Measurements from ENCODE around the gene RAPGEF4.
A peak's percentile ranks its signal among the peaks of the same experiment; 100 is the strongest.

Gene RAPGEF4

DNA sequence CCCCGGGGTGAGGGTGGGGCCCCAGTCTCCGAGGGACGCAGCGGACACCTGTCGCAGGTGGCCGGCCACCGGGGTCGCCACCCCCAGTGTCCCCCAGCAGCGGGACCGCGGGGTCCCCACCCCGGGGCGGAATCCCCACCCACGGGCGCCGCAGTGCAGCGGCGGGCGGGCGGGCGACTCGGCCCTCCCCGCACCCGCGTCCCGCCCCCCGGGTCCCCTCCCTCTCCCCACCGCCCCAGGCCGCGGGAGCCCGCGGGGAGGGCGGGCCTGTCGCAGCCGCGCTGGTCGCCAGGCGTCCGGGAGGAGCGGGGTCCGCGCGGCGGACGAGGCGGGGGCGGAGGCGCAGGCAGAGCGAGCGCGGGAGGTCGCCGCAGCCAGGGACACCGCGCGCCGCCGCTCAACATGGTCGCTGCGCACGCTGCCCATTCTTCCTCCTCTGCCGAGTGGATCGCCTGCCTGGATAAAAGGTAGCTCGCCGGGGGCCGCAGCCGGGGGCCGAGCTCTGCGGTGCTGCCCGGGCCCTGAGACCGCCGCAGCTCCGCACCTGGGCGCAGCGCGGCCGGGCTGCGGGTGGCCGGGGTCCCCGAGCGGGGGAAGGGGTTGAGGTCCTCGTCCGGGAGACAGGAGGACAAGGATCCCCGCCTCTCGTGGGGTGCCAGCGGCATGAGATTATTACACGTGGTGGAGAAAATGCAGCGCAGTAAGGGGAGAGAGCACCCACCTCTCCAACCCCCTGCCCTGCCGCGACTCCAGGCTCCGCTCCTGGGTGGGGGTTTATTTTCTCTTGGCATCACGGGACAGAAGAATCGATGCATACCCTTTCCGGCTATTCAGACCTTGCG is at the start of gene RAPGEF4:
Gene RAPGEF4 (plus strand): TSS at position 264 of the 842 bp plus-strand sequence. CDS start 139 bp downstream, at position 403.
- peak in 1 of 2 donors; percentile 3 for DNase-seq (ENCODE audit: low read depth in 2 of 2)

DNA sequence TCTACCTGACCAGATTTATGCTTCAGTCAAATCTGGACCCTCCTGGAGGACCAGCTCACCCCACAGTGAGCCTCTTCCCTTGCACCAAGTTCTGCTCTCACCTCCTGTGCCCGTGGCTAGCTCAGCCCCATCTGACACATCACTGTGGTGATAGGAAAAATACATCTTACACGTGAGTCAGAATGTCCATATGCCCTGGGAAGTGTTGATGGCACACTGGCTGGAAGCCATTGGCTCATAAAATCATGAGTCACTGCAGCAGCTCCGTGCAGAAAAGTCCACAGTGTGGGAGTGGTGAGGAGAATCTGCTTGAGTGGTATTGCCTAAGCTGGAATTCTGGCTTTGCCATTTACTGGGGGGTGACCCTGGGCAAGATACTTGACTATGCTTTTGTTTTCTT is 42.6 kb upstream of the RAPGEF4 start:
- DNase-seq (ENCODE audit: low read depth in 2 of 2), result peak; percentile 17 to 18

DNA sequence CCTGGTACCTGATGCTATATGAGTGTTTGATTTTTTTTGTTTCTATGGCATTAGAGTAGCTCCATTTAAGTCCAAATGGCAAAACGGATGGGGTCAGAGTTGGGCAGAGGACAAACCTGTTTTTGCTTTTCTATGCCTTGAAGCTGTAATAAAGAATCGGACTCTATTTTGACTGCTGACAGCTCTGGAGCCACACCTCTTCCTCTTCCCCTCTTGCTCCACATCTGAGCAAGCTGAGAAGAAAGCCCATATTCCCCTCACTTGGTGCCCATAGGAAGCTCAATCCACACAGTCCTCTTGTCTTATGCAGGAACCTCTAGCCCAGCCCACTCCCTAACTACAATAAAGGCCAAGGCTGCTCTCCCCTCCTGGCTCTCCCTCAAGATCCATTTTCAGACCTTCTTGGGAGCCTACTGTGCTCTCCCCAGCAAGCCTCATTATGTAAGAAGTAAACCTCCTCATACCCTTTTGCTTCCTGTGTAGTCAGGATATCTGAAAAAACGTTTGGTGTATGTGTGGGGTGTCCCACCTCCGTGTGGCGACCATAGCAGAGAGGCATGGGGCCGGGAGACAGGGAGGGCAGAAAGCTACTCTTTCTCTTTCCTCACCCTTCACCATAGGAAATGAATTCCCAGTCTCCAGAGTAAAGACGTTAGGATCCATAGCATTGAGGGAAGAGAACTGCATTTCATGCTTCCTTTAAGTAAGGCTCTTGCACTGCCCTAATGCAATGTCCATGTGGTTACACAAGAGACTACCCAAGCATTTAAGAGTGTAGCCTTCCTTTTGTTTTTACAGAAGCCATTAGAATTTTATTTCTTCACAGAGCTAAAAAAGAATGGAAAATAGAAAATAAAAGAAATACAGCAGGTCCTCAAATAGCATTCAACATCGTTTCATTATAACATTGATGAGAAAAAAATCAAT is 41.9 kb upstream of the RAPGEF4 start:
- no peak for DNase-seq (ENCODE audit: low read depth in 2 of 2)

DNA sequence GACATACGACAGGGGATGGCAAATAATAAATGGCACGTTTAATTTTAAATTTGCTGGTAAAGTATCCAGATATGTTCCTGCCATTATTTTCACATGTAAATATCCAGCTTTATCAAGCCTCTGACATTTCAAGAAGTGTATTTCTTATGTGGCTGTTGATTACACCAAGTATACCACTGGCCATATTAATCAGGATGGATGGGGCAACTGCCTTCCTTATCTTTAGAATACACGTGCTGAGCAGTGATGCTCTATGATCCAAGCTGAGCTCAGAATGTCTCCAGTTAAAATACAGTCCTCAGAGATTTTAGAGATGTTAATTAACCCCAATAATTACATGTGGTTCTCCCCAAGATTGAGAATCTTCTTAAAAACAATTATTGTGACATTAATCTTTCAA is 38.3 kb upstream of the RAPGEF4 start:
- DNase-seq (ENCODE audit: low read depth in 2 of 2), result no peak

DNA sequence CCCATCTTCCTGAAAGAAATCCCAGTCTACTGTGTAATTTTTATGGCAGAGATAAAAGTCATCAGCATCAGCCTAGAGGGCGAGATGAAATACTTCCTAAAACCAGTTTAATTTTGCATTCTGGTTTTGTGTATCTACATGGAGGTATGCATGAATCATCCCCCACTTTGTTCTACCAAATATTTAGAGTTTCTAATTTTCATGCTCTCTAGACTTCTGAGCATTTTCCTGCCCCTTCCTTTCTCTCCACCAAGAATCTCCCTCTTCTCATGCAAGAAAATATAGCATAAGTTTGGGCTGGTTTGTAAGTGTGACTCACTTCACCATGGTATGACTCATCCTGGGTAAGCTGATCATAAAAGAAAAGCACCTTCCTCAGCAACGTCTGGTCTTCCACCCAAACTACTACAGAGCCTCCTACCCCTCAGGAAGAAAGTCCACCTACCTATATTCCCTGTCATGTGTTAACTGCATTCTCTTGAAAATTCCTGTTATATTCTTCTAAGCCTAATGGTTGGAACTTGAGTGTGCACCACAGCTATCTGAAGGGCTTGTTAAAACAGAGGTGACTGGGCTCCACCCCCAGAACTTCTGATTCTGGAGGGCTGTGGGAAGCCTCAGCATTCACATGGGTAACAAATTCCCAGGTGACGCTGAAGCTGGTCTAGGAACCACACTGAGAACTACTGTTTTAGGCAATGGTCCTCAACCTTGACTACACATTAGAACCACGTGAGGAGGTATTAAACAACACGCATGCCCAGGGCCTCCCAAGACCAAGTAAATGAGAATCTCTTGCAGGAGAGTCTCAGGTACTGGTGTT is 37.4 kb upstream of the RAPGEF4 start:
- DNase-seq (ENCODE audit: low read depth in 2 of 2), result no peak

DNA sequence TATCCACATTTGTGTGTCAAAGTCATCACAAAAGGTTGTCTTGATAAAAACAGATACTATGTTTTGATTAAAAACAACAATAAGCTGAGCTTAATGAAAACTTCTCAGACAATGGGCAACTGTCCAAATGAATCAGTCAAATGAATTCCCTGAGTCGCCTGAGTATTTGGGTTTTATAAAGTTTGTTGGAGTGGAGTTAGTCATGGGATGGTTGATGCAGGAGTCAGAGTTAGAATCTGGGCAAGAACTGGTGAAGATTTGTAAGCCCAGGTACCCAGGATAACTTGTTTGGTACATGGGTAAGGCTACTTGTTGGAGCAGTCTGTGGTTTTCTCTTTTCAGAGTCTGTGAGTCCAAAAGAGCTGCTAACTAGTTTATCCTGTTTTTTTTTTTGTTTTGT is 34.4 kb upstream of the RAPGEF4 start:
- no peak for DNase-seq (ENCODE audit: low read depth in 2 of 2)

DNA sequence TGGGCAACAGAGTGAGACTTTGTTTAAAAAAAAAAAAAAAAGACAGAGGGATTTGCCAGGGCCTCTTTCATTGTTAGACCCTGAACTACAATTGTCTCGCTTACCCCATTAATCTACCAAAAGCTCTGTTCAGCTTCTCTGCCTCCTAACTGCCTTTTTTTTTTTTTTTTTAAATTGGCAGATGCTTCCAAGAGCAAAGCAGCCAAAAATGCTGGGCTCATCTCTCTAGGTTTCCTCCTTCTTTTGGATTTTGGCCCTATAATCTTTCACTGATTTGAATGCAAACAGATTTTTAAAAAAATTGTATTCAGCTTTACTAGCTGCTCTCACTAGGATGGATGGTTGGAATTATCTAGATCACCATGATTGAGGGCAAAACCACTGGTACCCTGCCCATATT is 33.2 kb upstream of the RAPGEF4 start:
- no peak for DNase-seq (ENCODE audit: low read depth in 2 of 2)

DNA sequence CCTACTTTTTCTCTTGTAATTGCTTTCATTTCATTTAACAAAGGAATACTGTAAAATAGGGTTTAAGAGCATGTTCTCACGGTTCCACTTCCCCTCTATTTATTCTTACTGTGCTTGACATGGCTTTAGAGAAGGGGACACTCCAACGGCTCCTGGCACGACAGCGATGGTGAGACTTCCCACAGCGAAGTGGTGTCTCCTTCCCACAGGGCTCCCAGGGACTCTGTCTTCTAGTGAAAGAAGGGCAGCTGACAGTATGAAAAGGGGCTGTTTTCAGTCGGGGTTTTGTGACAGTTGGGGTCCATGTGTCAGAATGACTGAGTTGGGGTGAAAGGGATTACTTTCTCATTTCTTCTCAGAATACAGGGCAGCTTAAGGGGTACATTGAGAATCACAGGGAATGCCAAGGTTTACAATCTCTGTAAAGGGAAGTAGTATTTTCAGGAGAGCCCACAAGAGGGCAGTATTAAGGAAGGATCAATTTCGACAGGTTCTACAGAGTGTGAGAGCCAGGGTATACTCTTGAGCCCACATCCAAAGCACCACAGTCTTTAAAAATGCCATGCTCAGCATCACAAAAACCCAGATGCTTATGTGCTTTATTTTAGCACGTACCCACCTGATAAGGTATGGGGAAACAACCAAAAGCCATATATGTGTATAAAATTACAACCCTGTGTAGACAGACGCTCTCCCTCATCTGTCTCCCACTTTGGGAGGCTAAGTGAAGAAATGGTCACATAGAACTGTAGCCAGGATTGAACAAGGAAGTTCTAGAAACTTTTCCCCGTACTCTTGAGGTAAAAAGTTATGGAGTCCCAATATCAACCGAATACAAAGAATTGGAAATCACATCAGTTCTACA is 31.3 kb upstream of the RAPGEF4 start:
- no peak for DNase-seq (ENCODE audit: low read depth in 2 of 2)

DNA sequence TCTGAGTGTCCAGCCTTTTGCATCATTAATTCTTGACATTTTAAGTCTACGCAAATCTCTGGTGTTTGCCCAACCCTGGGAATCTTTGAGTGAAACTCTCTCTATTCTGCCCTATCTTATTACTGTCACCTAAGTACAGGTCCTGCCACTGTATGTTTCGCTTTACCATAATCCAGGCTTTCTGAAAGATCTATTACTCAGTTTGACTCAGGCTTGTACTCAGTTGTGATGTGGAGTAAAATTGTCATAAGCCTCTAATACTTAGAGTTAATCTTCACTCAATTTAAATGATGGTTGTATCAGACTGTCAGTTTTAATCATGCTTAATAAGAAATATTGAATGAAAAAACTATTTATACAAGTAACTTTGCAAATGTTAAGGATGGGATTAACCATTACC is 30.3 kb upstream of the RAPGEF4 start:
- no peak for DNase-seq (ENCODE audit: low read depth in 2 of 2)

DNA sequence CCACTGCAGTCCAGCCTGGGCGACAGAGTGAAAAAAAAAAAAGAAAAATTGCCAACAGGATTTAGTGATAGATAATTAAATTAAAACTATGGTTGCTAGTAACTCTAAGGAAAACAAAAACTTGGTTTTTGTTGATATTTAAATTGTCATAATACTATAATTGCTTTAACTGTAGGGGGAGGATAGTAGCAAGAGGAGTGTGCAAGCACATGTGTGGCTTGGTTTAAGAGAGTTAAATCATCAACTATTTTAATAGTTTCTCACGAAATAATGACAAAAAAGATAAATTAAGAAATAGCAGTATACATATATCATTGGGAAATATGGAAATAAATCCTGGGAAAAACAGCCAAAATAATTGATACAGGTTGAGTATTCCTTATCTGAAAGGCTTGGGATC is 27.4 kb upstream of the RAPGEF4 start:
- DNase-seq (ENCODE audit: low read depth in 2 of 2), result no peak

DNA sequence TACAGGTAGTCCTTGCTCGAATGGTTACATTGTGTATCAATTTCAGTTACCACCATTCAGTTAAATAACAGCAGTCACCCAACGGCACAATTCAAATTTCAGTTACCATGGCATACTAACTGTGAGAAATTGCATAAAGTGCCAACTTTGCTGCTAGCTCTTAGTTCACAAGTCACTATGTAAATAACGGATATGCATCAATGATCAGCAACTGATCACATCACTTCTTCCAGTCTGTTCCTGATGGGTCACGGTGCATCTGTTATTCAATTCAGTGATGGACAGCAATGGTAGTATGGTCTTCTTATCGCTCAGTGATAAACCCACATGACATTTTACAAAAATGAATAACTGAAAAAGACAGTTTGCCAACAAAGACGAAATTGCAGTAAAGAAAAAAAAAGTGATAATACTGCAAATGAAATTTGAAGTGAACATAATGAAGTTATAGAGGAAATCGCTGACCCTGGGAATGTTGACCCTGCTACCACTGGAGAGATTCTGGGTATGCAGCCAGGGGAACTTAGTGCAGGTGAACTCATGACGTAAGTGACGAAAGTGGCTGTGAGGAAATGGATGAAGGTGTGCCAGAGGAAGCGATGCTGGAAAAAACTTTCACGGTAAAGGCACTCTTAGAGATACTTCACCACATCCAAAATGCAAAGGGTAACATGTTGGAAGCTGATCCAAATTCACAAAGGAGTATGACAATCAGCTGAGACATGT is 25.9 kb upstream of the RAPGEF4 start:
- DNase-seq (ENCODE audit: low read depth in 2 of 2), result no peak

DNA sequence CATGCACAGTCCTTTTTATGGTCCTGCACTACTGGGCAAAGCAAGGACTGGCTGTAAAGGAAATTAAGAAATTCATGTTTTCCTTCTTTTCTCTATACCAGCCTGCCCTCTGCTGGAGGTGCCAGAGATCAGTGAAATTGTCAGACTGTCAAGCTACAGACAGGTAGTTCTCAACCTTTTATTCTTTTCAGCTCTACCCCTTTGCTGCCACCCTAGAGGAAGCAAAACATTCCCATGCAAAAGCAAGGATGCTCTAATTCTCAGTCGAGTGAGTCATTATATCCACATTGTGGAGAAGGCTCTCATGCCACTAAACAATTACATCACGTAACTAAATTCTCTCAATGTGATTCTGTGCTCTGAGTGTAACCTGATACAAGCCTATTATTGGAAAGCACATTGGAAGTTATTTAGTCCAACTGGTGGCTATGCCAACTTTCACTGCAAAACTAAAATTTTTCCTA is 25.0 kb upstream of the RAPGEF4 start:
- DNase-seq (ENCODE audit: low read depth in 2 of 2), result peak; percentile 34 to 35

DNA sequence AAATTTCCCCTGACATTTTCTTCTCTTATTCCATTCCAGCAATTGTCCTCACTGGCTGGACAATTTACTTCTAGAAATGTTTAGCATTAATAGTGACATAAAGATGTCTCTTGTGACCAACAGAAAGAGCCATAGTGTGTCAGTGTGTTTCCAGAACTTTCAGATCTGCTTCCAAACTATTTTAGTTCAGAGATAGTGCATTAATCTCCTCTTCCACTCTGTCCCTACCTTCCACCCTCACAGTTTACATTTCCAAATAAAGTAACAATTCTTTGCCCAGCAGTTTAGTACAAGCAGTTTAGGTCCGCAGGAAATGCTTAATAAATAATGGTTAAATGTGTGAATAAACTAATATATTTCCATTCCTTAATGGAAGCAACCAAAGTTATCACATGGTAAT is 24.5 kb upstream of the RAPGEF4 start:
- DNase-seq (ENCODE audit: low read depth in 2 of 2), result no peak

DNA sequence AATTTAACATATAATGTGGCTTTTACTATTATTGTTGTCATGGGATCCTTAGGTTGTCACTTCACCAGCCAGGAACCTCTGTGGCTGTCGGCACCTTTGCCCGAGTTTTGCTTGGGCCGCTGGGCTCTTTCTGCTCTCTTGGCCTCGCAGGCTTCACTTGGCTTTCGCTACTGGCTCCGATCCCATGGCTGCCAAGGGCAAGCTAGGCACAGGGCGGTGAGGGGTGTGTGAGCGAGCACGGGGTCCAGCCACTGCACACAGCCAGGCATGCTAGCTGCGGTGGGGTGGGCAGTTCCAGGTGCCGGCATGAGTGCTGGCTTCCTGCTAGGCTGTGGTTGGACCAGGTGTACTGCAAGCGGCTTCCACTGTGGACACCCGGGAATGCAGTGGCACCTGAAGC is 23.4 kb upstream of the RAPGEF4 start:
- no peak for DNase-seq (ENCODE audit: low read depth in 2 of 2)

DNA sequence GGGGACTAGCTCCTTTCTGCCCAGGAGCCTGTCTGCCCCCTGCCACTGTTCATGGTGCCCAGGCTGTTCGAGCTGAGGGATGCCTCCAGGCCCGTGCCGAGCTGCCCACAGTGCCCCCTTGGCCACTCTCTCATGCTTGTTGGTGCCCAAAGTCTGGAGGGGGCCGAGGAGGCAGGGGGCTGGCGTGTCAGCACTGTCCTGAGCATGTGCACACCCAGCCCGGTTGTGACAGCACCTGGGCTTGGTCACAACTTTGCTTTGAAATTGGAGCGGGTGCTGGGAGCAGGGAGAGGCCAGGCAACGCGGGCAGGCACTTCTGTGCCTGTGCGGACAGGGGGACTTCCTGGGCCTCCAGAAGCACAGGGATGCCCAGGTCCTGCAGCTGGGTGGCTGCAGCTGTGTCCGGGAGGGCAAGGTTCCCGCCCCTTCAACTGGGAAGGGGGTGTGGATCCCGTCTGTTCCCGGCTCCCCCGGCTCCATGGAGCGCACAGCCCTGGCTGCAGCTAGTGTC is 22.2 kb upstream of the RAPGEF4 start:
- no peak for DNase-seq (ENCODE audit: low read depth in 2 of 2)

DNA sequence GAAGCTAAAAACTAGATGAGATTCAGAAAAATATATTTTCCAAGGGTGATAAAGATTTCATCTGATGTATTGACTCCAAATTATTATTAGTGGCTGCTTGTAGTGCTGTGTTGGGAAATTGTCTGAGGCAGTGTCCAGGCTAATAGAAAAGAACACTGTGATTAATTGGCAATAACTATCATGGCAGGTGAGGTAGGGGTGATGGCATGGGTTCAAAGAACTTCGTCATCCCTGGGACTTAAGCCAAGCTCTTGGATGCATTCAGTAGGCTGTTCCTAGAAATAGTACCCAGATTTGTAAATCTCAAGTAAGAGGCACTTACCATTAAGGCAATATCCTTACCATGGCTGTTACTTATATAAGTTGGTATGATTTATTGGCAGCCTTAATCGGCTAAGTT is 13.2 kb upstream of the RAPGEF4 start:
- no peak for DNase-seq (ENCODE audit: low read depth in 2 of 2)

DNA sequence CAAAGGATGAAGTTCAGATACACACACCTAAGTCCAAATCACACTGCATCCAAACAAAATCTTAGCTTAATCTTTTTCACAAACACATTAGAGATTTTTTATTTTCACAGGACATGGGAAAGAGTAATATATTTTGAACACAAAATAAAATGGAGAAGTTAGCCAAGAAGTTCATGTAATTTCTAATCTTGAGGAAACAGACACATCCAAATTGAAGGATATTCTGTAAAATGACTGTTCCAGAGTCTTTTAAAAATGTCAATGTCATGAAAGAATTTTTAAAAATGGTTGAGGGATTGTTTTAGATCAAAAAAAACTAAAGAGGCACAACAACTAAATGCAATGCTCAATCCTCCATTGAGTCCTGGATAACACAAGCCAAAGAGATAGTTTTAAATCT is 12.4 kb upstream of the RAPGEF4 start:
- DNase-seq (ENCODE audit: low read depth in 2 of 2), result no peak

DNA sequence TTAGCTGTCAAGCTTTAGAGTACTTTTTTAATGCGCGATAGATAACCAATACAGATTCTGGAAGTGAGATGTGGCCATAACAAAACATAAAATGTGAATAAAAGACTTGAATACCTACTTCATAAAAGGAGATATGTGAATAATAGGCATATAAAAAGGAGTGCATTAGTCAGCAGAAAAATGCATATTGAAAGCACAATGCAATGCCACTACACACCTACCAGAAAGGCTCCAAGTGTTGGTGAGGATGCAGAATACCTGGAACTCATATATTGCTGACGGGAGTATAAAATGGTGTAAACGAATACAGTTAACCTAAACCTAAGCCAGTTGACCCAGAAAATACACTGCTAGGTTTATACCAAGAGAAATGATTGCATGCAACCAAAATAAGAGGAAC is 10.9 kb upstream of the RAPGEF4 start:
- no peak for DNase-seq (ENCODE audit: low read depth in 2 of 2)

DNA sequence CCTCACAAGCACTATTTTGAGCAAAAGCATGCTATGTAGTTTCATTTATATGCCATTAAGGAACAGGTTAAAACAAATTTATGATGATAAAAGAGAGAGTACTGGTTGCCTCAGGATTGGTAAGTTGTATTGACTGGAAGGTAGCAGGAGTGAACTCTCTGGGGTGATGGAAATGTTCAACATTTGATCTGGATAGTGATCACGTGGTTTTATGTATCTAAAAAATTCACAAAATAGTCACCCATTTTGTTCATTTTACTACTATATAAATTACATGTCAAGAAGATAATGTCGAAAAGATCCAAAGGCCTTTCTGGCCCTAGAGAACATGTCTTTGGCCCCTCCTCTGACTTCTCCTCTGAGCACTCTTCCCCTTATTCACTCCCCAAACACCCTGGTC is 10.4 kb upstream of the RAPGEF4 start:
- DNase-seq (ENCODE audit: low read depth in 2 of 2), result no peak

DNA sequence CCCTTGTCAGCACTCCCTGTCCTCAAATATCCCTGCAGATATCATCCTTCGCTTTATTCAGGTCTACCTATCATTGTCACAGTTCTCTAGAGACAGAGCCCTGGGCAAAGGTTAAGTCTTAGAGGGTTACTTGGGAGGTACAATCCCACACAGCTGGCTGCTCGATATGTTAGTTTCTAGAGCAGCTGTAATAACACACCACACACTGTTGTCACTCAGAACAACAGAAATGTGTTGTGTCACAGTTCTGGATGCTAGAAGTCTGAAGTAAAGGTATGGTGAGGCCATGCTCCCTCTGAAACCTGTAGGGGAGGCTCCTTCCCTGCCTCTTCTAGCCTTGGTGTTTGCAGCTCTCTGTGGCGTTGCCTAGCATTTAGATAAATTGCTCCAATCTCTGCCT is 9.9 kb upstream of the RAPGEF4 start:
- no peak for DNase-seq (ENCODE audit: low read depth in 2 of 2)

Data from stimulated activated CD4-positive, alpha-beta T cell treated with anti-CD3 and anti-CD28 coated beads, Interleukin-1b, Interleukin-23, amount 100 ng/mL, for 4 hours (primary cell).